ENCODE data around the gene MB21D2. TPM values are rescaled to one million over a fixed set of nuclear protein-coding genes. Genes with fewer than 3 reads are reported as not detected.
"Not testable (repeated sequence)": the region's sequence is repeated elsewhere in the genome, so short reads cannot be mapped to it uniquely, and the experiment has no call there.

Gene MB21D2
- total RNA-seq, 4 donors from 2014 or later: 3.5 to 18.2 (median 5.2) TPM

GRCh38 chr3:192795021-192795420 lies 122.6 kb downstream of the MB21D2 start:
- no peak for DNase-seq (ENCODE audit: low spot score)
- no peak for ATAC-seq (ENCODE audit: low FRiP score)
- TF ChIP-seq CTCF (IDR thresholded peaks at IDR 0.05): no peak

GRCh38 chr3:192794216-192794615 lies 123.4 kb downstream of the MB21D2 start:
- DNase-seq (ENCODE audit: low spot score): no peak
- no peak for TF ChIP-seq CTCF (IDR thresholded peaks at IDR 0.05)
- ATAC-seq (ENCODE audit: low FRiP score): no peak

GRCh38 chr3:192788816-192789515 lies 128.7 kb downstream of the MB21D2 start:
- ATAC-seq (ENCODE audit: low FRiP score); DNase-seq (ENCODE audit: low spot score): not testable (repeated sequence)

- ATAC-seq (ENCODE audit: low FRiP score) (no peak), DNase-seq (ENCODE audit: low spot score) (no peak)
- no peak for TF ChIP-seq CTCF (IDR thresholded peaks at IDR 0.05)
Measured at GRCh38 chr3:192778508-192778907, 139.1 kb downstream of the MB21D2 start.

GRCh38 chr3:192774341-192774740 lies 143.3 kb downstream of the MB21D2 start:
- not testable (repeated sequence) for ATAC-seq (ENCODE audit: low FRiP score); DNase-seq (ENCODE audit: low spot score)

GRCh38 chr3:192772240-192772894 lies 145.3 kb downstream of the MB21D2 start:
- no peak for TF ChIP-seq CTCF (IDR thresholded peaks at IDR 0.05)
- ATAC-seq (ENCODE audit: low FRiP score) (no peak), DNase-seq (ENCODE audit: low spot score) (no peak)

GRCh38 chr3:192758654-192759053 lies 159.0 kb downstream of the MB21D2 start:
- DNase-seq (ENCODE audit: low spot score) (no peak), ATAC-seq (ENCODE audit: low FRiP score) (no peak)
- no peak for TF ChIP-seq CTCF (IDR thresholded peaks at IDR 0.05)

- ATAC-seq (ENCODE audit: low FRiP score): no peak
- no peak for TF ChIP-seq CTCF (IDR thresholded peaks at IDR 0.05)
- no peak for DNase-seq (ENCODE audit: low spot score)
Measured at GRCh38 chr3:192751148-192751547, 166.5 kb downstream of the MB21D2 start.

Measured in omental fat pad (tissue), 4 donors.